Chondrocyte (in vitro differentiated cells): ENCODE measurements around the gene CPA2. TPM values are rescaled to one million over a fixed set of nuclear protein-coding genes. Genes with fewer than 3 reads are reported as not detected.
"Not testable (repeated sequence)": the region's sequence is repeated elsewhere in the genome, so short reads cannot be mapped to it uniquely, and the experiment has no call there.

ENCODE experiments used
- DNase-seq: peaks from one replicate; pipeline ENCODE4 v3.0.0; 2021; ENCODE audit warnings: mixed read lengths, low spot score
- H3K27ac Mint-ChIP-seq: one replicate; pipeline ENCODE4 v1.8.0; 2021; ENCODE audit warnings: mild to moderate bottlenecking, moderate library complexity, mixed read lengths; ENCODE audit not compliant: unreplicated experiment
- H3K27me3 Mint-ChIP-seq: 2 replicates; pipeline ENCODE4 v1.8.0; 2021; ENCODE audit warnings: low read depth, mixed read lengths
- H3K36me3 Mint-ChIP-seq: 2 replicates; pipeline ENCODE4 v1.8.0; 2021; ENCODE audit warnings: low read depth, mixed read lengths
- H3K4me1 Mint-ChIP-seq: 2 replicates; pipeline ENCODE4 v1.8.0; 2021; ENCODE audit warnings: low read depth, mild to moderate bottlenecking, mixed read lengths
- H3K4me3 Mint-ChIP-seq: one replicate; pipeline ENCODE4 v1.8.0; 2021; ENCODE audit warnings: mild to moderate bottlenecking, moderate library complexity, mixed read lengths; ENCODE audit not compliant: unreplicated experiment
- H3K9me3 Mint-ChIP-seq: 2 replicates; pipeline ENCODE4 v1.8.0; 2021; ENCODE audit warnings: low read depth, mixed read lengths
- total RNA-seq: library from RNA; stranded (reverse); gene quantifications from 3 replicates; pipeline ENCODE4 v1.2.1, GENCODE V29; 2021
- TF ChIP-seq, protein P1 (sequence below): fragments of 200-600 bp; sonication (generic); IDR thresholded peaks from 2 replicates; pipeline ENCODE4 v1.5.0; 2021; ENCODE audit warnings: antibody characterized with exemption, mild to moderate bottlenecking, moderate library complexity

CPA2 gene
- total RNA-seq, 1 donor from 2014 or later = not detected

DNA sequence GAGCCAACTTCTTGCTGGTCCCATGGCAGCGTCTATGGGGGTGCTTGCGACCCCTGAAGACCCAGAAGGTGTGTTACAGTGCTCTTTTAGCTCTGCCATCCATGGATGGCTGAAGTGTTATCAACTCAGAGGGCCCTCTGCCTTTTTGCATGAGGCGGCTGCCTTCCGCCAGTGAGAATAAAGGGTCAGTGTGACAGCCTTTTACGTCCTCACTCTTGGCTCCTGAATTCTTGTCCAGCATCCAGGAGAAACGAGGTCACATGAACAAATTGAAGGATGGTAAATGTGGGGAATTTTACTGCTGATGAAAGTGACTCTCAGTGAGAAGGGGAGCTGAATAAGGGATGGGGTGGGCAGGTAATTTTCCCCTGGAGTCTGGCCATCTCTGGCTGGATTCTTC, 34.9 kb upstream of the CPA2 start:
- TF ChIP-seq, protein P1, sequence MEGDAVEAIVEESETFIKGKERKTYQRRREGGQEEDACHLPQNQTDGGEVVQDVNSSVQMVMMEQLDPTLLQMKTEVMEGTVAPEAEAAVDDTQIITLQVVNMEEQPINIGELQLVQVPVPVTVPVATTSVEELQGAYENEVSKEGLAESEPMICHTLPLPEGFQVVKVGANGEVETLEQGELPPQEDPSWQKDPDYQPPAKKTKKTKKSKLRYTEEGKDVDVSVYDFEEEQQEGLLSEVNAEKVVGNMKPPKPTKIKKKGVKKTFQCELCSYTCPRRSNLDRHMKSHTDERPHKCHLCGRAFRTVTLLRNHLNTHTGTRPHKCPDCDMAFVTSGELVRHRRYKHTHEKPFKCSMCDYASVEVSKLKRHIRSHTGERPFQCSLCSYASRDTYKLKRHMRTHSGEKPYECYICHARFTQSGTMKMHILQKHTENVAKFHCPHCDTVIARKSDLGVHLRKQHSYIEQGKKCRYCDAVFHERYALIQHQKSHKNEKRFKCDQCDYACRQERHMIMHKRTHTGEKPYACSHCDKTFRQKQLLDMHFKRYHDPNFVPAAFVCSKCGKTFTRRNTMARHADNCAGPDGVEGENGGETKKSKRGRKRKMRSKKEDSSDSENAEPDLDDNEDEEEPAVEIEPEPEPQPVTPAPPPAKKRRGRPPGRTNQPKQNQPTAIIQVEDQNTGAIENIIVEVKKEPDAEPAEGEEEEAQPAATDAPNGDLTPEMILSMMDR = no peak
- Mint-ChIP-seq H3K4me3 (no peak overlapping the region), H3K36me3 (no peaks in the 10 kb centered on the region), H3K9me3 (no peaks in the 10 kb centered on the region), H3K27ac (no peak overlapping the region), H3K4me1 (peaks cover 10% of the 10 kb centered on the region), H3K27me3 (no peaks in the 10 kb centered on the region)
- no peak for DNase-seq

DNA sequence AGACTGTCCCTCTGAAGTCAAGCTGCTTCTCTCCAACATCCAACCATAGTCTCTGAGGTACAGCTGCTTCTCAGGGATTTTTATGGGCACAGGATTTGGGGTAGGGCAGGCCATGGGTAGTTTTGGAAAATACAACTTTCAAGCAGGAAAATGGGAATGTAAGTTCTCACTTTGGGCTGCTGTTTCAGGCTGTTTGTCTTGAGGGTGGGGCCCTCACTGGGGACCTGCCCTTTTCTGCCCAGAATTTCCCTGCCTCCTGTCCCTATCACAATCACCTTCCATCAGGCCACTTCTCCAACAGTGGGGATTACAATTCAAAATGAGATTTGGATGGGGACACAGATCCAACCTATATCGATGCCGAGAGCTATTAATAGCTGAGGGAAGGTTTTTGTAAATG, 34.5 kb upstream of the CPA2 start:
- no peaks in the 10 kb centered on the region for H3K36me3 Mint-ChIP-seq
- H3K4me3 Mint-ChIP-seq = no peak overlapping the region
- H3K9me3 Mint-ChIP-seq = no peaks in the 10 kb centered on the region
- TF ChIP-seq, protein P1 = no peak
- no peak overlapping the region for H3K27ac Mint-ChIP-seq
- H3K27me3 Mint-ChIP-seq = no peaks in the 10 kb centered on the region
- DNase-seq = no peak
- peaks cover 10% of the 10 kb centered on the region for H3K4me1 Mint-ChIP-seq

DNA sequence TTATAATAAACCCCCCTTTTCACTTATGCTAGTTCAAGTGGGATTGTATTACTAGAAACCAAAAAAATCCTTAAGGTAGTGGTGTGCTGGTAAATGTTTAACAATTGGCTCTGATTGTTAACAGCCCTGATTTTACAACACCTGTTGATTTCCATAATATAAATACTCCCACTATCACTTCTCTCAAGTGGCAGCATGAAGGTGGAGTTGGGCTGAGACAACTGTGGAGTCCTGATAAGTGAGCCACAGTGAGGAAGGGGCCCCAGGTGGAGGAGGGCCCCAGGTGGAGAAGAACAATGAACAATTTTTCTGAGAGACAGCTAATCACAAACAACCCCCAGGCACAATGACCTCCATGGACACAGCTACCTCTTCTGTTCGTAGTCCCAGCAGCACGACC, 32.6 kb upstream of the CPA2 start:
- TF ChIP-seq, protein P1 = no peak
- H3K27me3 Mint-ChIP-seq = no peaks in the 10 kb centered on the region
- no peak for DNase-seq
- no peaks in the 10 kb centered on the region for H3K9me3 Mint-ChIP-seq
- H3K36me3 Mint-ChIP-seq = no peaks in the 10 kb centered on the region
- no peak overlapping the region for H3K4me3 Mint-ChIP-seq
- H3K4me1 Mint-ChIP-seq = peaks cover 10% of the 10 kb centered on the region
- no peak overlapping the region for H3K27ac Mint-ChIP-seq

DNA sequence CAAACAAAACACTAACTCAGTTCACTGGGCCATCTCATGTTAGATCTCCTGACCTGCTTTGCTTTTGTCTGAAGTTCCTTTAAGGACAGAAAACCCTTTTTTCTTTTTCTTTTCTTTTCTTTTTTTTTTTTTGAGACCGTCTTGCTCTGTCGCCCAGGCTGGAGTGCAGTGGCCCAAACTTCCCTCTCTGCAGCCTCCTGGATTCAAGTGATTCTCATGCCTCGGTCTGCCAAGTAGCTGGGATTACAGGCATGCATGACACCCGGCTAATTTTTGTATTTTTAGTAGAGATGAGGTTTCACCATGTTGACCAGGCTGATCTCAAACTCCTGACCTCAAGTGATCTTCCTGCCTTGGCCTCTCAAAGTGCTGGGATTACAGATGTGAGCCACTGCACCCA, 30.3 kb upstream of the CPA2 start:
- H3K9me3 Mint-ChIP-seq, DNase-seq, H3K4me3 Mint-ChIP-seq, H3K27ac Mint-ChIP-seq, H3K36me3 Mint-ChIP-seq, H3K27me3 Mint-ChIP-seq: not testable (repeated sequence)
- H3K4me1 Mint-ChIP-seq = peaks cover 10% of the 10 kb centered on the region

DNA sequence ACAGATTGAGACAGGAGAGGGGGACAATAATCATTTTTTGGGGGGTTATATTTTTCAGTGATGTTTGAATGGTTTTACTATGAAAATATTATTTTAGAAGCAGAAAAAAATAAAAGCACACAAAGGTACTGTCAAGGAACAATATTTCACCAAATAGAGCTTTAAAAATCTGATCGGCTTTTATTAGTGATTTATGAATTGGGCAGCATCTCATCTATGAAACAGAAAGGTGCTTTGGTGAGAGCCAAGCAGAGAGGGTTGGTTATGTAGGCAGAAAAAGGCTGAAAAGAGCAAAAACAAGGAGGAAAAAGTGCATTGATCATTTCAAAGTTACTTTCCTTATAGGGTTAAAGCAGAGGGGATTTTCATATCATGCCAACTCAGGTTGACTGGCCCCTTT, 26.4 kb upstream of the CPA2 start:
- H3K36me3 Mint-ChIP-seq = no peaks in the 10 kb centered on the region
- H3K9me3 Mint-ChIP-seq = no peaks in the 10 kb centered on the region
- DNase-seq = no peak
- peaks cover 13% of the 10 kb centered on the region for H3K4me1 Mint-ChIP-seq
- TF ChIP-seq, protein P1 = no peak
- no peak overlapping the region for H3K27ac Mint-ChIP-seq
- H3K4me3 Mint-ChIP-seq = no peak overlapping the region
- H3K27me3 Mint-ChIP-seq = no peaks in the 10 kb centered on the region

DNA sequence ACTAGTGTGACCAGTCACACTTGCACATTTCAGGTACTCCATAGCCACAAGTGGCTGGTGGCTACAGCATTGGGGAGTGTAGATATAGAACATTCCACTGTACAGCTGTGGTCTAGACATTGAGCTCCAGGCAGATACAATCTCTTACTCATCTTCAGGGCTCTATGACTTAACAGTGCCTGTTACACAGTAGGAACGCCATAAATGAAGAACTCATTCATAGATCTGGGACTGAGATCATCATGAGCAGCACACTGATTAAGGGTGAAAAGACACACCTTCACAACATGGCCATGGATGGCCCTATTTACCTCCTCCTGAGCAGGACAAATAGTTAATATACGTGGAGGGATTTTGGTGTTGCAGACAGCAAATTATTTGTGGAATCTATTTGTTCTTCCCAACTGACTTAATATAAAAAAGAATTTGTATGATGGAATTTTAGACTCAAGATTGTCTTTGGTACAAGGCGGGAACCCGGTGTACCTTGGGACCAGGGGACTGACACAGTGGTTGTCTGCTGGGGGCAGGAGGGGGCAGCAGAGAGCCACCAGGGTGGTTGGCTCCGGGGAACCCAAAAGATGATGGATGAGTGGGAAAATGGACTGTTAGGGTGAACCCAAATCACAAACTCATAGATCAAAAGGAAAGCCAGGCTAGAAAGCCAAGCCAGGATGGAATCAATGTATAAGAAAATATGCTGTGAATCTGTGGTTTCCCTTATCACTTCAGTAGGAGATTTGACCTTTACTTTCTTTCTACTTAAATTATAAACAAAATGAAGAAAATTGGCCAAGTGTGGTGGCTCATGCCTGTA, 24.3 kb upstream of the CPA2 start:
- Mint-ChIP-seq H3K27ac (peak overlapping the region; percentile 4), H3K4me3 (no peak overlapping the region), H3K27me3 (no peaks in the 10 kb centered on the region), H3K36me3 (no peaks in the 10 kb centered on the region), H3K4me1 (peaks cover 13% of the 10 kb centered on the region), H3K9me3 (peaks cover 14% of the 10 kb centered on the region)
- DNase-seq = no peak
- TF ChIP-seq, protein P1 = peak; percentile 92

DNA sequence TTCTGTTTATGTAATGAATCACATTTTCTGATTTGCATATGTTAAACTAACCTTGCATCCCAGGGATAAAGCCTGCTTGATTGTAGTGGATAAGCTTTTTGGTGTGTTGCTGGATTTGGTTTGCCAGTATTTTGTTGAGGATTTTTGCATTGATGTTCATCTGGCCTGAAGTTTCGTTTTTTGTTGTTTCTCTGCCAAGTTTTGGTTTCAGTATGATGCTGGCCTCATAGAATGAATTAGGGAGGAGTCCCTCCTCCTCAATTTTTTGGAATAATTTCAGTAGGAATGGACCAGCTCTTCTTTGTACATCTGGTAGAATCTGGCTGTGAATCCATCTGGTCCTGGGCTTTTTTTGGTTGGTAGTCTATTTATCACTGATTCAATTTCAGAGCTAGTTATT, 23.2 kb upstream of the CPA2 start:
- not testable (repeated sequence) for DNase-seq, H3K27me3 Mint-ChIP-seq, H3K27ac Mint-ChIP-seq, H3K4me3 Mint-ChIP-seq, H3K36me3 Mint-ChIP-seq
- Mint-ChIP-seq H3K4me1 (peaks cover 13% of the 10 kb centered on the region), H3K9me3 (peaks cover 14% of the 10 kb centered on the region)

DNA sequence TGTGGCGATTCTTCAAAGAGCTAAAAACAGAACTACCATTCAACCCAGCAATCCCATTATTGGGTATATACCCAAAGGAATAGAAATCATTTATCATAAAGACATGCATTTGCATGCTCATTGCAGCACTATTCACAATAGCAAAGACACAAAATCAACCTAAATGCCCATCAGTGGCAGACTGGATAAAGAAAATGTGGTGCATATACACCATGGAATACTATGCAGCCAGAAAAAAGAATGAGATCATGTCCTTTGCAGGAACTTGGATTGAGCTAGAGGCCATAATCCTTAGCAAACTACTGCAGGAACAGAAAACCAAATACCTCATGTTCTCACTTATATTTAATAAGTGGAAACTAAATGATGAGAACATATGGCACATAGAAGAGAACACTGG, 20.2 kb upstream of the CPA2 start:
- DNase-seq, H3K4me3 Mint-ChIP-seq, H3K36me3 Mint-ChIP-seq, H3K27me3 Mint-ChIP-seq, H3K27ac Mint-ChIP-seq: not testable (repeated sequence)
- H3K9me3 Mint-ChIP-seq = peaks cover 21% of the 10 kb centered on the region
- peaks cover 13% of the 10 kb centered on the region for H3K4me1 Mint-ChIP-seq
